Coronary artery (tissue), 2 donors: ENCODE results near the gene ERBIN.

Experiments
- DNase-seq: peaks from one replicate; pipeline ENCODE4 v3.0.0-alpha.2; 2017; ENCODE audit warnings: low spot score
- H3K27ac ChIP-seq, 2 donors: fragments of 200-600 bp; sonication (generic); one replicate each; pipeline ENCODE4 v1.5.1; 2016 to 2019
- H3K4me3 ChIP-seq: fragments of 200-600 bp; sonication (generic); 2 replicates; pipeline ENCODE4 v1.5.1; 2016; ENCODE audit warnings: mild to moderate bottlenecking, moderate library complexity
- TF ChIP-seq, protein P1 (sequence below): fragments of 200-600 bp; sonication (generic); IDR thresholded peaks from one replicate; pipeline ENCODE4 v1.5.1; 2019; ENCODE audit warnings: antibody characterized with exemption

Gene ERBIN

DNA sequence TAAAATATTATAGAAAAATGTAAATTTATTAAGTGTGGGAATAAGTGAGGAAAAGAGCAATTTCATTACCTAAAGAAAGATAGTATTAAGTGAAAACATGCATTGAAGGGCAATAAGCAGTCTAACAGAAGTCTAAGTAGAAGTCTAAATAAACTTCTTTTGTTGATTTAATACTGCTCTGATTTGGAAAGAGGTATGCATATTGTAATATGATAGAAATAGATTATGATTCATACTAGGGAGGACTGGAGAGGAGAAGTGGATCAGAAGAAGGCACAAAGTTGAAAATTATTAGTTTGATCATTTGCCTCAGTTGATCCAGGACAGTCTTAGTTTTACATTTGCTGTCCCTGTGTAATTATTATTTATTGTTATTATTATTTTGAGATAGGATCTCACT lies 6.6 kb upstream of the ERBIN start:
- no peak overlapping the region for H3K27ac ChIP-seq

DNA sequence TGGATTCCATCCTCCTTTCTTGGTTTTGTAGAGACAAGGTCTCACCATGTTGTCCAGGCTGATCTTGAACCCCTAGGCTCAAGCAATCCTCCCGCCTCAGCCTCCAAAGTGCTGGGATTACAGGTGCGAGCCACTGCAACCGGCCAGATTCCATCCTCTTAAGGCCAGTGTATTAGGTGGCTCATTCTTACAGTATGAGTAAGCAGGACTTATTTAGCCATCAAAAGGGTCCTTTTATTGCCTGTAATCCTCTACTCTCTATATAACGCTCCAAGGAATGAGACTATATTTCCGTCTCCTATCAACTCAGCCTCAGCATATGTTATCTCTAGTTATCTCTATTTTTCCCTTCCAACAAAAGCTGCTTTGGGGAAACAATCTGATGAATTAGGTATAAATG lies 3.0 kb upstream of the ERBIN start:
- DNase-seq = no peak
- TF ChIP-seq, protein P1, sequence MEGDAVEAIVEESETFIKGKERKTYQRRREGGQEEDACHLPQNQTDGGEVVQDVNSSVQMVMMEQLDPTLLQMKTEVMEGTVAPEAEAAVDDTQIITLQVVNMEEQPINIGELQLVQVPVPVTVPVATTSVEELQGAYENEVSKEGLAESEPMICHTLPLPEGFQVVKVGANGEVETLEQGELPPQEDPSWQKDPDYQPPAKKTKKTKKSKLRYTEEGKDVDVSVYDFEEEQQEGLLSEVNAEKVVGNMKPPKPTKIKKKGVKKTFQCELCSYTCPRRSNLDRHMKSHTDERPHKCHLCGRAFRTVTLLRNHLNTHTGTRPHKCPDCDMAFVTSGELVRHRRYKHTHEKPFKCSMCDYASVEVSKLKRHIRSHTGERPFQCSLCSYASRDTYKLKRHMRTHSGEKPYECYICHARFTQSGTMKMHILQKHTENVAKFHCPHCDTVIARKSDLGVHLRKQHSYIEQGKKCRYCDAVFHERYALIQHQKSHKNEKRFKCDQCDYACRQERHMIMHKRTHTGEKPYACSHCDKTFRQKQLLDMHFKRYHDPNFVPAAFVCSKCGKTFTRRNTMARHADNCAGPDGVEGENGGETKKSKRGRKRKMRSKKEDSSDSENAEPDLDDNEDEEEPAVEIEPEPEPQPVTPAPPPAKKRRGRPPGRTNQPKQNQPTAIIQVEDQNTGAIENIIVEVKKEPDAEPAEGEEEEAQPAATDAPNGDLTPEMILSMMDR = no peak
- no peak overlapping the region for H3K27ac ChIP-seq

More for the DNA sequence above, 6.6 kb upstream of the ERBIN start:
- no peak for DNase-seq
- TF ChIP-seq, protein P1 = no peak
- H3K4me3 ChIP-seq = no peak overlapping the region

DNA sequence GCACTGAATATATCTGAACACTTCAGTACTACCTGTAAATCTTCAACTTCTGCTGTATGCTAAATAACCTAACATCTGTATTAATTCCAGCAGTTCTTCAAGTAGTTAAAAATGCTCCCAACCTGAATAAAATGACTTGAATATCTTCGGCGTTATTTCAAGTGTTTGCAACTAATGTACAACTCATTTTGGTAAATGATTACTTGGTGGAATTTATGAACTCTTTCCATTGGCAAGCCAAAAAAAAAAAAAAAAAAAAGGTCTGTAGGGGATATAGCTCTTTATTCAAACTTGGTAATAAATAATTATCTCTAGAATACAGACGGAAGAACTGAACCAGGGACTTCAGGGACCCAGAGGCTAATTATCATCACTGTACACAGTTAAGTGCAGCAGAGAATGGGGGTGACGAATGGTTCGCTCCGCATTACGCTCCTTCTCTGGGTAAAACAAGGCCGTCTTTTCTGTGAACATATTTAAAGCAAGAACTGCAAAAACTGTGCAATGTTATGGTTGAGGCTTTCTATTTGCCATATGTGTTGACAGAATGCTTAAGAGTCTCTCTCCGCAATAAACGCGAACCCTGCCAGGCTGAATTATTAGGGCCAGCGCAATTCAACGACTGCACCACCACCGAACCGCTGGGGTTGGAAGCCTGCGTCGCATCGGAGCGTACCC lies 1.9 kb upstream of the ERBIN start:
- DNase-seq = no peak
- Histone ChIP-seq H3K4me3 (peak overlapping the region; percentile 83), H3K27ac (peak overlapping the region; percentile 79 to 98)
- TF ChIP-seq, protein P1 = no peak

More for the DNA sequence above, 3.0 kb upstream of the ERBIN start:
- H3K4me3 ChIP-seq = no peak overlapping the region

DNA sequence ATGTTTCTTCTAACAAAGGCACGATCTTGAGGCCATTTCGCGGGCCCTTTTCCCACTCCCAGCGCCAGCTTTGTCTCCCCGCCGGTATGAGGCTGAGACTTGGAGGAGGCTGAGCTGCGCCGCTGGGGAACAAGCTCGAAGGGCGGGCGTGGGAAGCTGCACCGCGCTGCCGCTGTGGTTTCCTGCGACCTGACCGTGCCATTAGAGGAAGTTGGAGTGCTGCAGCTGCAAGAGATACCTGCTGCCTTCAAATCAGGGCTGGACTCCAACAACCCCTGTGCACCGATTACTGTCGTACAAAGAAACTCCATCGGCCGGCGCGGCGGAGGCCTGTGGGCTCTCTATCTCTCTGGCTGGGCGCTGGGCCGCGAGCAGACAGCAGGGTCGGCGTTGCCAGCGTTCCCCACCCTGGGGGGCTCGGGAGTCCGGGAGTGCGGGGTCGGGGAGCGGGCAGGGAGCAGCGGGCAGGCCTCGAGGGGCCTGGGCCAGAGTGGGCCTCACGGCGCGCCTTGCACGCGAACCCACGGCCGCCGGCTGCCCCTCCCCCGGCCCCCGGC lies 1.3 kb upstream of the ERBIN start:
- TF ChIP-seq, protein P1 = no peak
- peak; percentile 83 for DNase-seq
- Histone ChIP-seq H3K27ac (peak overlapping the region; percentile 79 to 98), H3K4me3 (peak overlapping the region; percentile 83)

DNA sequence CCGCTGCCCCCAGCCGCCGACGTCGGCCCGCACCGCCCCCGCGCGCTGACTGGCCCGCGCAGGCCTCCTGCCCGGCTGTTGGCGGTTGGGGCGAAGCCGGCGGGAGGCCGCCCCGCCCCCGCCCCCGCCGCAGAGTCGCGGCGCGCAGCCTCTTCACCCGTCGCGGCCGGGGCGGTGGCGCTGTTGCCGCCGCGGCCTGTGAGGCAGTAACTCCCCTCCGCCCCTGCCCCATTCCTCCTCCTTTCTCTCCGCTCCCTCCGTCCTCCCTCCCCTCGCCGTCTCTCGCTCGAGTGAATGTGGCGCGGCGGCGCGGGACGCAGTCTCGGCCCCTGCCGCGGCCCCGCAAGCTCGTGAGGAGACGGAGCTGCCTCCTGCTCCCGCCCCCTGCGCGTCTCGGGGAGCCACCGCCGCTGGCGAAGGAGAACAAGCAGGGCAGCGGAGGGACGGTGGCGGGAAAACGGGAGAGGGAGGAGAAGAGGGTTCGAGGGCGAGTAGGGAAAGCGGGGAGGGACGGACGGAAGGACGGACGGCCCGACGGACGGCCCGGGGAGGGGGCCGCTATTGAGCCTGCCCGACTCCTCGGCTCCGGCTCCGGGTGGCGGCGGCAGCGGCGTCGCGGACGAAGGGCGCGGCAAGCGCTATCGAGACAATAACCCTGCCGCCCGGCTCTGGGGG lies 637 bp upstream of the ERBIN start:
- DNase-seq = no peak
- TF ChIP-seq, protein P1 = no peak
- peak overlapping the region; percentile 83 for H3K4me3 ChIP-seq

DNA sequence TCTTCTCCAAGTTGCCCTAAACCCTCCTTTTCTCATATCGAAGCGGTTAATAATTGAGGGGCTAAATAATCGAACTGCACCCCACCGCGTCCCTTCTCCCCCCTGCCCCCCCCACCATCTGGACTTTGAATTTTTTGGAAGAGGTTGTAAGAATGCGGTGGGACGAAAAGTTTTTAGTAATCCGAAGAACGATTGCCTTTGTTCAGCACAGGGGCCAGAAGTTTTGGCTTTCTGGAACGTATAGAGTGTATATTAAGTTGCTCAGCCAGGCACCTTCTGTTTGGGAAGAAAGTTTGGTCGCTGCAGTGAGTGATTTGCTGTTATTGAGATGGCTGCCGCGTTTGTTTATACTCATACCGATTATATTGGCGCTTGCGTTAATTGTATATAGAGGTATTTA lies 518 bp downstream of the ERBIN start:
- Histone ChIP-seq H3K27ac (peak overlapping the region; percentile 94 to 98), H3K4me3 (peak overlapping the region; percentile 83)
- DNase-seq = no peak
- TF ChIP-seq, protein P1 = no peak

More for the DNA sequence above, 637 bp upstream of the ERBIN start:
- peak overlapping the region; percentile 94 to 98 for H3K27ac ChIP-seq
